ENCODE measurements around the gene CCT4. TPM values are rescaled to one million over a fixed set of nuclear protein-coding genes. Genes with fewer than 3 reads are reported as not detected.
"Not testable (repeated sequence)": the region's sequence is repeated elsewhere in the genome, so short reads cannot be mapped to it uniquely, and the experiment has no call there.

Gene CCT4
- total RNA-seq, 2 donors from 2014 or later: 50.4 to 60.5 TPM

DNA sequence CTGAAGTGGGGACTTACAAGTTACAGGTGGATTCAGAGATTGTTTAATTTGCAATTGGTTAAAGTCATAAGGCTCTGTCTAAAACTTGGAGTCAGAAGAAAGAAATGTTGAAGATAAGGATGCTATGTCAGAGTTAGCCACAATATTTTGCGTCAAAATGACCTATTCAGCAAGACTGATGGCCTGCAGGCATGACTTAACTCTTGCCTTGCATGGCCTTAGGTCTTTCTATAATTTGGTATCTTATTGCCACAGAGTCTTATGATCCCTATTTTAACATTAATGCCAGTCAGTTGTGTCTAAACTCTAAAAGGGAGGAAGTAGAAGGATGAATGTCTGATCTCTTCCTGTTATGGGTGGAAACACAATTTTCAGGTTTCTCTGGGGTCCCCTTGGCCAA, 11.8 kb upstream of the CCT4 start:
- Histone ChIP-seq H3K9me3 (no peaks in the 10 kb centered on the region), H3K4me1 (ENCODE audit: control insufficient read depth in 1 of 2, low read depth in 2 of 2) (peaks cover 7 to 8% of the 10 kb centered on the region in 2 donors), H3K27me3 (replicated peaks; ENCODE audit: insufficient read depth) (no peaks in the 10 kb centered on the region), H3K36me3 (no peaks in the 10 kb centered on the region), H3K27ac (no peak overlapping the region), H3K4me3 (no peak overlapping the region)
- TF ChIP-seq CTCF (IDR thresholded peaks at IDR 0.05): no peak
- ATAC-seq (ENCODE audit: insufficient number of reproducible peaks, low FRiP score, low read depth): no peak
- no peak for DNase-seq (ENCODE audit: low spot score)

DNA sequence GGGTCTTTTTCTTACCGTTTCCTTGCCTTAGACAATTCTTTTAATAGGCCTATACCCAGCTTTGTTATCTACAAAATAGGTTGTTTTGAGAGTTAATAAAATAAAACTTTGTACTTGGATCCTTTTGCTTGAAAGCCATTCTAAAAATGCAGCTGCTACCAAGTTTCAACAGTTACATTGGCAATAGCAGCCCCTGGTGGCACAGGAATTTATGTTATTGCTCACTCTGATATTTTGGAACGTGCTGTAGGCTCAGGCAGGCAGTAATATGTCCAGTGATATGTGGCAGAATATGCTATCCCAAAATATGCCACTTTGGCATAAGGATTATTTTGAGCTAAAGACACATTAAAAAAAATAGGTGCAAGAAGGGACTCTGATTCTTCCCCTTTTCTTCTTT, 10.4 kb upstream of the CCT4 start:
- H3K36me3 ChIP-seq: no peaks in the 10 kb centered on the region
- TF ChIP-seq CTCF (IDR thresholded peaks at IDR 0.05): peak; percentile 26
- no peaks in the 10 kb centered on the region for H3K27me3 ChIP-seq (replicated peaks; ENCODE audit: insufficient read depth)
- no peak for DNase-seq (ENCODE audit: low spot score)
- no peak overlapping the region for H3K27ac ChIP-seq
- H3K4me1 ChIP-seq (ENCODE audit: control insufficient read depth in 1 of 2, low read depth in 2 of 2): no peaks in the 10 kb centered on the region
- no peak for ATAC-seq (ENCODE audit: insufficient number of reproducible peaks, low FRiP score, low read depth)
- H3K4me3 ChIP-seq: no peak overlapping the region
- H3K9me3 ChIP-seq: no peaks in the 10 kb centered on the region

GRCh38 chr2:61887717-61888266, 664 bp downstream of the CCT4 start:
- ATAC-seq (ENCODE audit: insufficient number of reproducible peaks, low FRiP score, low read depth): peak; percentile 30
- Histone ChIP-seq H3K36me3 (peaks cover 9% of the 10 kb centered on the region), H3K4me3 (peak overlapping the region; percentile 73), H3K27me3 (replicated peaks; ENCODE audit: insufficient read depth) (no peaks in the 10 kb centered on the region), H3K27ac (peak overlapping the region; percentile 80 to 97), H3K4me1 (ENCODE audit: control insufficient read depth in 1 of 2, low read depth in 2 of 2) (peaks cover 8 to 18% of the 10 kb centered on the region in 2 donors), H3K9me3 (no peaks in the 10 kb centered on the region)
- DNase-seq (ENCODE audit: low spot score): no peak
- no peak for TF ChIP-seq CTCF (IDR thresholded peaks at IDR 0.05)

- peaks cover 18% of the 10 kb centered on the region for H3K36me3 ChIP-seq
- TF ChIP-seq CTCF (IDR thresholded peaks at IDR 0.05): no peak
Observed at GRCh38 chr2:61885896-61886603, 2.4 kb downstream of the CCT4 start.

GRCh38 chr2:61882850-61883249, 5.6 kb downstream of the CCT4 start:
- no peak overlapping the region for H3K4me3 ChIP-seq

More at GRCh38 chr2:61885896-61886603, 2.4 kb downstream of the CCT4 start:
- H3K4me3 ChIP-seq: no peak overlapping the region
- no peaks in the 10 kb centered on the region for H3K9me3 ChIP-seq
- H3K27me3 ChIP-seq (replicated peaks; ENCODE audit: insufficient read depth): no peaks in the 10 kb centered on the region
- H3K4me1 ChIP-seq (ENCODE audit: control insufficient read depth in 1 of 2, low read depth in 2 of 2): peaks cover 8 to 18% of the 10 kb centered on the region in 2 donors
- DNase-seq (ENCODE audit: low spot score) (no peak), ATAC-seq (ENCODE audit: insufficient number of reproducible peaks, low FRiP score, low read depth) (no peak)
- no peak overlapping the region for H3K27ac ChIP-seq

DNA sequence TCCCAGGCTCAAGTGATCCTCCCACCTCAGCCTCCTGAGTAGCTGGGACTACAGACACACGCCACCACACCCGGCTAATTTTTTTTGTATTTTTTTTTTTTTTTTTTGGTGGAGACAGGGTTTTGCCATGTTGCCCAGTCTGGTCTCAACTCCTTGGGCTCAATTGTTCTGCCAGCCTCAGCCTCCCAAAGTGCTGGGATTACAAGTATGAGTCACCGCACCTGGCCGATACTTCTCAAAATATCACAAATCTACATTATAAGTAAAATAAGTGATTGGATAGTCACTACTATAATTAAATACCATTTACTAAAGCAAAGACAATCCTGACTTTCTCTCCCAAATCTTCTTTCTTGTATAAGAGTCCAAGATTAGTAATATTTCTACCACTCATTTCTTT, 9.1 kb downstream of the CCT4 start:
- ATAC-seq (ENCODE audit: insufficient number of reproducible peaks, low FRiP score, low read depth); H3K9me3 ChIP-seq; H3K4me3 ChIP-seq; H3K4me1 ChIP-seq (ENCODE audit: control insufficient read depth in 1 of 2, low read depth in 2 of 2); H3K27me3 ChIP-seq (replicated peaks; ENCODE audit: insufficient read depth); DNase-seq (ENCODE audit: low spot score); H3K27ac ChIP-seq: not testable (repeated sequence)
- peaks cover 64% of the 10 kb centered on the region for H3K36me3 ChIP-seq

More at GRCh38 chr2:61882850-61883249, 5.6 kb downstream of the CCT4 start:
- ATAC-seq (ENCODE audit: insufficient number of reproducible peaks, low FRiP score, low read depth) (no peak), DNase-seq (ENCODE audit: low spot score) (no peak)
- H3K27ac ChIP-seq: no peak overlapping the region
- no peaks in the 10 kb centered on the region for H3K9me3 ChIP-seq
- no peak for TF ChIP-seq CTCF (IDR thresholded peaks at IDR 0.05)
- no peaks in the 10 kb centered on the region for H3K27me3 ChIP-seq (replicated peaks; ENCODE audit: insufficient read depth)
- H3K4me1 ChIP-seq (ENCODE audit: control insufficient read depth in 1 of 2, low read depth in 2 of 2): peaks cover 8 to 18% of the 10 kb centered on the region in 2 donors
- peaks cover 43% of the 10 kb centered on the region for H3K36me3 ChIP-seq
